Superior temporal gyrus (tissue), 1 donor: ENCODE results near the gene DAAM2.
A peak's percentile ranks its signal among the peaks of the same experiment; 100 is the strongest.

Source experiments
- DNase-seq: peaks from one replicate; pipeline ENCODE4 v3.0.0-alpha.2; 2016; ENCODE audit errors: extremely low spot score

Gene DAAM2

GRCh38 chr6:39819228-39819627, 27.1 kb downstream of the DAAM2 start:
- DNase-seq = no peak

GRCh38 chr6:39819676-39820075, 27.5 kb downstream of the DAAM2 start:
- no peak for DNase-seq

- DNase-seq = no peak
Observed at GRCh38 chr6:39820553-39820952, 28.4 kb downstream of the DAAM2 start.

- DNase-seq = no peak
Observed at GRCh38 chr6:39821046-39821740, 29.0 kb downstream of the DAAM2 start.

GRCh38 chr6:39821742-39822532, 29.8 kb downstream of the DAAM2 start:
- DNase-seq = peak; percentile 88

- DNase-seq = no peak
Observed at GRCh38 chr6:39822846-39823815, 31.0 kb downstream of the DAAM2 start.

GRCh38 chr6:39824030-39824926, 32.1 kb downstream of the DAAM2 start:
- no peak for DNase-seq

- DNase-seq = no peak
Observed at GRCh38 chr6:39829331-39829730, 37.2 kb downstream of the DAAM2 start.

GRCh38 chr6:39830444-39830843, 38.3 kb downstream of the DAAM2 start:
- no peak for DNase-seq

GRCh38 chr6:39831701-39832100, 39.5 kb downstream of the DAAM2 start:
- no peak for DNase-seq

- DNase-seq = peak; percentile 82
Observed at GRCh38 chr6:39834278-39834677, 42.1 kb downstream of the DAAM2 start.

GRCh38 chr6:39834866-39835265, 42.7 kb downstream of the DAAM2 start:
- DNase-seq = no peak

- no peak for DNase-seq
Observed at GRCh38 chr6:39835821-39836295, 43.7 kb downstream of the DAAM2 start.

- no peak for DNase-seq
Observed at GRCh38 chr6:39836606-39837005, 44.4 kb downstream of the DAAM2 start.

GRCh38 chr6:39839445-39839844, 47.3 kb downstream of the DAAM2 start:
- no peak for DNase-seq

- no peak for DNase-seq
Observed at GRCh38 chr6:39840781-39841180, 48.6 kb downstream of the DAAM2 start.

GRCh38 chr6:39841291-39841690, 49.1 kb downstream of the DAAM2 start:
- no peak for DNase-seq

- no peak for DNase-seq
Observed at GRCh38 chr6:39841923-39842322, 49.7 kb downstream of the DAAM2 start.

GRCh38 chr6:39843305-39844020, 51.3 kb downstream of the DAAM2 start:
- DNase-seq = no peak

GRCh38 chr6:39844866-39845265, 52.7 kb downstream of the DAAM2 start:
- DNase-seq = no peak
